ENCODE data around the gene EEFSEC.

- TF ChIP-seq CTCF (IDR thresholded peaks at IDR 0.05; ENCODE audit: insufficient read depth, low read length) (no peak), POLR2AphosphoS5 (IDR thresholded peaks at IDR 0.05; ENCODE audit: low read depth) (no peak), GABPA (IDR thresholded peaks at IDR 0.05; ENCODE audit: low read depth) (no peak)
Measured at GRCh38 chr3:128456776-128457715, 303.8 kb downstream of the EEFSEC start.

Data from HL-60 (cell line).